Measurements from ENCODE around the gene HSPA8.

DNA sequence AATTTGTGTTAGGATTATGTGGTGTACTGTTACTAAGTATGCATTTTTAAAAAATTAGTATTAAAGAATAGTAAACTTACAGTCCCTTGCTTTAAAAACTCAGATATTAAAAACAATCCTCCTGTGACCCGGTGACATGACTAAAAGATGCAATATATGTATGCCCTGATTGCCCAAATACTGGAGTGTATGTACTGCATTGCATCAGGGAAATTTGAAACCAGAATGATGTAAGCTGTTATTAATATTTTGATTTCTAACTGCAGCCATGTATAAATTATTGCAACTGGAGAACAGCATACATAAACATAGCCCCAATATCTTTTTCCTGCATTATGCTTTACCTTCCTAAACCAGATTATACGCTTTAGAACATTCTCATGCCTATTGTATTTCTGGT is 3.7 kb upstream of the HSPA8 start:
- TF ChIP-seq ELF4 (IDR thresholded peaks at IDR 0.05) (no peak), SP1 (IDR thresholded peaks at IDR 0.05) (no peak)
